Vagina (tissue), 2 donors: Measurements from ENCODE around the gene POU1F1.

ENCODE experiments used
- POLR2AphosphoS5 ChIP-seq, 2 donors: sonication (generic); formaldehyde crosslinking; IDR thresholded peaks; one replicate each; pipeline ENCODE4 v1.9.0; 2017; ENCODE audit warnings: antibody characterized with exemption in 2 of 2, mild to moderate bottlenecking in 2 of 2, low read depth in 1 of 2; ENCODE audit not compliant: insufficient read depth in 1 of 2
- TF ChIP-seq, protein P1 (sequence below), 3 experiments: fragments of 450-650 bp in 2 of 3; fragments of 200-600 bp in 1 of 3; sonication (generic) in 1 of 3; IDR thresholded peaks; one replicate each; pipeline ENCODE4 v1.5.1; 2017 to 2019; ENCODE audit warnings: antibody characterized with exemption in 3 of 3, mild to moderate bottlenecking in 2 of 3, moderate library complexity in 2 of 3

DNA sequence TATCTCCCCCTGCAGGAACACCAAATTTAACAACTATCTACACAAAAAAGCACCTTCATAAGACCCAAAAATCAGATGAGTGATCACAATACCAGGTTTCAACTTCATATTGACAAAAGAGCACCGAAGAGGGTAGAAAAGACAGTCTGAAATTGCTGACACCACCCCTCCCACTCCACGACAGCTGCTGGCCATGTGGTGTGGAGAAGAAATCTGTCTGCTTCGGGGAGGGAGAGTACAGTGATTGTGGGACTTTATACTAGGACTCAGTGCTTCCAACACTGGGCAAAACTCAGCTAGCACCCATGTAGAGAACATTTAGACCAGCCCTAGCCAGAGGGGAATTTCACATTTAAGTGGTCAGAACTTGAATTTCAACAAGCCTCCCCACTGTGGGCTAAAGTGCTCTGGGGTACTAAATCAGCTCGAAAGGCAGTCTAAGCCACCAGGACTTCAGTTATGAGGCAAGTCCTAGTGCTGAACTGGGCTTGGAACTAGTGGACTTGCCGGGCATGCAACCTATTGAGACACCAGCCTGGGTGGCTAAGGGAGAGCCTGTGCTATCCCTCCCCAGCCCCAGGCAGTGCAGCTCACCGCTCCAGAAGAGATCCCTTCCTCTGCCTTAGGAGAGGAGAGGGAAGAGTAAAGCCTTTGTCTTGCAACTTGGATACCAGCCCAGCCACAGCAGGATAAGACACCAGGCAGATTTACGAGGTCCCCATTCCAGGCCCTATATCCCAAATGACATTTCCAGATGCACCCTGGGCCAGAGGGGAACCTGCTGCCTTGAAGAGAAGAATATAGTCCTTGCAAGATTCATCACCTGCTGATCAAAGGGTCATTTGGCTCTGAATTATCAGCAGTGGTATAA is 44.6 kb upstream of the POU1F1 start:
- TF ChIP-seq POLR2AphosphoS5 (IDR thresholded peaks at IDR 0.05; ENCODE audit: insufficient read depth in 1 of 2, low read depth in 1 of 2), result no peak
- TF ChIP-seq, protein P1, sequence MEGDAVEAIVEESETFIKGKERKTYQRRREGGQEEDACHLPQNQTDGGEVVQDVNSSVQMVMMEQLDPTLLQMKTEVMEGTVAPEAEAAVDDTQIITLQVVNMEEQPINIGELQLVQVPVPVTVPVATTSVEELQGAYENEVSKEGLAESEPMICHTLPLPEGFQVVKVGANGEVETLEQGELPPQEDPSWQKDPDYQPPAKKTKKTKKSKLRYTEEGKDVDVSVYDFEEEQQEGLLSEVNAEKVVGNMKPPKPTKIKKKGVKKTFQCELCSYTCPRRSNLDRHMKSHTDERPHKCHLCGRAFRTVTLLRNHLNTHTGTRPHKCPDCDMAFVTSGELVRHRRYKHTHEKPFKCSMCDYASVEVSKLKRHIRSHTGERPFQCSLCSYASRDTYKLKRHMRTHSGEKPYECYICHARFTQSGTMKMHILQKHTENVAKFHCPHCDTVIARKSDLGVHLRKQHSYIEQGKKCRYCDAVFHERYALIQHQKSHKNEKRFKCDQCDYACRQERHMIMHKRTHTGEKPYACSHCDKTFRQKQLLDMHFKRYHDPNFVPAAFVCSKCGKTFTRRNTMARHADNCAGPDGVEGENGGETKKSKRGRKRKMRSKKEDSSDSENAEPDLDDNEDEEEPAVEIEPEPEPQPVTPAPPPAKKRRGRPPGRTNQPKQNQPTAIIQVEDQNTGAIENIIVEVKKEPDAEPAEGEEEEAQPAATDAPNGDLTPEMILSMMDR (IDR thresholded peaks at IDR 0.05), result no peak
